AG10803 (cell line): ENCODE measurements around the gene DPEP2.
A peak's percentile ranks its signal among the peaks of the same experiment; 100 is the strongest.

Source experiments
- DNase-seq: peaks from one replicate; pipeline ENCODE4 v3.0.0; 2010; ENCODE audit warnings: low read depth
- H3K4me3 ChIP-seq: 2 replicates; pipeline ENCODE4 v1.5.1; 2011; ENCODE audit warnings: mild to moderate bottlenecking, low read length, control low read depth
- TF ChIP-seq, protein P1 (sequence below): conservative IDR thresholded peaks from 2 replicates; pipeline ENCODE4 v1.5.1; 2011; ENCODE audit warnings: mild to moderate bottlenecking, low read length, control low read depth, inconsistent platforms

DPEP2 gene

DNA sequence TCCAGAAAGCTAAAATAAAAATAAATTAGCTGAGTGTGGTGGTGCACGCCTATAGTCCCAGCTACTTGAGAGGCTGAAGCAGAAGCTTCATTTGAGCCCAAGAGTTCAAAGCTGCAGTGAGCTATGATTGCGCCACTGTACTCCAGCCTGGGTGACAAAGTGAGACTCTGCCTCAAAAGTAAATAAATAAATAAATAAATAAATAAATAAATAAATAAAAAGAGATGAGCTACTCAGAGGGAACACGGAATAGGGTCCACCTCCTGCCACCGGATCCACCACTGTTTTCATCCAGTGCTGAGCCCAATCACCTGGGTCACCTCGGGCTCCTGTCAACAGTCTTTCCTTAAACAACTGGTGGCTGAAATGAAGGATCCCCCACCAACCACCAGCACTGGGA lies 12.3 kb downstream of the DPEP2 start:
- TF ChIP-seq, protein P1, sequence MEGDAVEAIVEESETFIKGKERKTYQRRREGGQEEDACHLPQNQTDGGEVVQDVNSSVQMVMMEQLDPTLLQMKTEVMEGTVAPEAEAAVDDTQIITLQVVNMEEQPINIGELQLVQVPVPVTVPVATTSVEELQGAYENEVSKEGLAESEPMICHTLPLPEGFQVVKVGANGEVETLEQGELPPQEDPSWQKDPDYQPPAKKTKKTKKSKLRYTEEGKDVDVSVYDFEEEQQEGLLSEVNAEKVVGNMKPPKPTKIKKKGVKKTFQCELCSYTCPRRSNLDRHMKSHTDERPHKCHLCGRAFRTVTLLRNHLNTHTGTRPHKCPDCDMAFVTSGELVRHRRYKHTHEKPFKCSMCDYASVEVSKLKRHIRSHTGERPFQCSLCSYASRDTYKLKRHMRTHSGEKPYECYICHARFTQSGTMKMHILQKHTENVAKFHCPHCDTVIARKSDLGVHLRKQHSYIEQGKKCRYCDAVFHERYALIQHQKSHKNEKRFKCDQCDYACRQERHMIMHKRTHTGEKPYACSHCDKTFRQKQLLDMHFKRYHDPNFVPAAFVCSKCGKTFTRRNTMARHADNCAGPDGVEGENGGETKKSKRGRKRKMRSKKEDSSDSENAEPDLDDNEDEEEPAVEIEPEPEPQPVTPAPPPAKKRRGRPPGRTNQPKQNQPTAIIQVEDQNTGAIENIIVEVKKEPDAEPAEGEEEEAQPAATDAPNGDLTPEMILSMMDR: no peak
- no peak for DNase-seq
- H3K4me3 ChIP-seq: no peak overlapping the region

- DNase-seq: no peak
- TF ChIP-seq, protein P1: no peak
- no peak overlapping the region for H3K4me3 ChIP-seq
These were observed 17.1 kb downstream of the DPEP2 start for GRCh38 chr16:67982011-67982696.

- TF ChIP-seq, protein P1: peak; percentile 7; the same call in 1 of the 2 replicates
- H3K4me3 ChIP-seq: no peak within 1 kb of the TSS
- no peak for DNase-seq
These were observed 19.2 kb downstream of the DPEP2 start, which contains the start of gene DPEP3 for GRCh38 chr16:67979955-67980678. TSS of gene DPEP3 (minus strand) at chr16:67980499. CDS start at chr16:67980380, 119 bp downstream.

GRCh38 chr16:67977469-67978227 lies 21.6 kb downstream of the DPEP2 start:
- DNase-seq: no peak
- no peak overlapping the region for H3K4me3 ChIP-seq
- TF ChIP-seq, protein P1: no peak

GRCh38 chr16:67977005-67977404 lies 22.3 kb downstream of the DPEP2 start:
- no peak for DNase-seq
- no peak overlapping the region for H3K4me3 ChIP-seq
- TF ChIP-seq, protein P1: no peak

DNA sequence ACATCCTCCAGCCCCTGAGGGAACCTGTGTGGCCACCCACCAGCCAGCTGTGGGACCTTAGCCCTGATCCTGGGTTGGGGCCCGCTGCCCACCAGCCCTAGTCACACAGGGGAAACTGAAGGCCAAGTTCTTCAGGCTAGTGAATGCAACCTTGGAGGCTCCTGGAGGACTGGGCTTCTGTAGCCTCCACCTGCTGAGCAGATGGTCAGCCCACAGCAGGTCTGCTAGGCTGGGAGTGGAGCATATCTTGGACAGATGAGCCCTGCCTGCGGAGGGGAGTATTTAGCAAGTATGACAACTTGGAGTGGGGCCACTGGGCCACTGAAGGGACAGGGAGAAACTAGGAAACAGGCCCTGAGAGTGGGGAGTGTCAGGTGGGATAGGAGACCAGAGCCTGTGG lies 23.1 kb downstream of the DPEP2 start:
- no peak overlapping the region for H3K4me3 ChIP-seq
- TF ChIP-seq, protein P1: no peak
- no peak for DNase-seq
